GM12874 (cell line): ENCODE data around the gene ATRNL1.

Experiments used
- CTCF ChIP-seq: IDR thresholded peaks from 2 replicates; pipeline ENCODE4 v1.5.1; 2011; ENCODE audit warnings: low read depth, mild to moderate bottlenecking, control low read depth, low read length, moderate library complexity; ENCODE audit not compliant: insufficient read depth

The ATRNL1 gene

GRCh38 chr10:115441907-115442545 is 348.9 kb downstream of the ATRNL1 start:
- TF ChIP-seq CTCF: no peak

GRCh38 chr10:115456812-115457211 is 363.6 kb downstream of the ATRNL1 start:
- TF ChIP-seq CTCF: no peak

GRCh38 chr10:115483294-115483693 is 390.1 kb downstream of the ATRNL1 start:
- no peak for TF ChIP-seq CTCF

- no peak for TF ChIP-seq CTCF
Measured at GRCh38 chr10:115491526-115492140, 398.5 kb downstream of the ATRNL1 start.

GRCh38 chr10:115503546-115503945 is 410.4 kb downstream of the ATRNL1 start:
- TF ChIP-seq CTCF: no peak

- no peak for TF ChIP-seq CTCF
Measured at GRCh38 chr10:115514895-115515294, 421.7 kb downstream of the ATRNL1 start.

- TF ChIP-seq CTCF: no peak
Measured at GRCh38 chr10:115525141-115525540, 432.0 kb downstream of the ATRNL1 start.
